Gastroesophageal sphincter (tissue), 3 donors: ENCODE results near the gene OR2T29.
"Not testable (repeated sequence)": the region's sequence is repeated elsewhere in the genome, so short reads cannot be mapped to it uniquely, and the experiment has no call there.

Experiments
- CTCF ChIP-seq, 4 experiments: fragments of 200-600 bp in 2 of 4; fragments of 450-650 bp in 2 of 4; sonication (generic) in 1 of 4; IDR thresholded peaks; one replicate each; pipeline ENCODE4 v1.5.1; 2017 to 2019; ENCODE audit warnings: antibody characterized with exemption in 4 of 4, mild to moderate bottlenecking in 2 of 4, moderate library complexity in 2 of 4
- EP300 ChIP-seq: sonication (generic); formaldehyde crosslinking; IDR thresholded peaks from one replicate; pipeline ENCODE4 v1.6.1; 2017; ENCODE audit warnings: antibody characterized with exemption, mild to moderate bottlenecking
- POLR2A ChIP-seq, 2 donors: fragments of 450-650 bp; IDR thresholded peaks; one replicate each; pipeline ENCODE4 v1.6.1; 2017; ENCODE audit warnings: antibody characterized with exemption in 2 of 2, mild to moderate bottlenecking in 2 of 2, moderate library complexity in 1 of 2
- POLR2AphosphoS5 ChIP-seq: sonication (generic); formaldehyde crosslinking; IDR thresholded peaks from one replicate; pipeline ENCODE4 v1.6.1; 2017; ENCODE audit warnings: antibody characterized with exemption

GRCh38 chr1:248551027-248551426 lies 11.5 kb downstream of the OR2T29 start:
- not testable (repeated sequence) for TF ChIP-seq POLR2A (IDR thresholded peaks at IDR 0.05); POLR2AphosphoS5; CTCF (IDR thresholded peaks at IDR 0.05); EP300
